ENCODE measurements around the gene TNFRSF13B. TPM values are rescaled to one million over a fixed set of nuclear protein-coding genes. Genes with fewer than 3 reads are reported as not detected.

Gene TNFRSF13B
- total and polyA plus RNA-seq, 2 donors (not counting 3 experiments of a cell fraction or from before 2014, with no cell fraction given) = not detected

DNA sequence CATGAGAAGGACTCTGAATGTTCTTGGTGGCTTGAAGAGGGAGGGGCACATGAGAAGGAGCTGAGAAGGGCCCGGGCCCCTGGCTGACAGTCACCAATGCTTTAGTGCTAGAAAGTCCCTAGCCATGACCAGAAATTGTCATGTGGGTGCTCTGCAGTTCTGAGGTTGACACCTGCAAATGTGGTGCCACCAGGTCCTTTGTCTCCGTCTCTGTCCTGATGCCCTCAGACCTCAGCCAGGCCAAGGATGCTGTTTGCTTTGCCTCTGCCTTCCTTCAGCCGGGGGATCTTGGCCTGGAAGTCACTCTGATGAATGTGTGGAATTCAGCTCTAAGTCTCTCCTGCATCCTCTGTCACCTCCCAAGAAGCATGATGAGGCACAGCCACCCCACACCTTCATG, 63.6 kb downstream of the TNFRSF13B start:
- TF ChIP-seq MYC (IDR thresholded peaks at IDR 0.05; ENCODE audit: low read depth, low read length) = no peak
- no peak for TF ChIP-seq EZH2 (IDR thresholded peaks at IDR 0.05; ENCODE audit: borderline replicate concordance, low read depth, low read length, severe bottlenecking)
- no peak for TF ChIP-seq JUN (IDR thresholded peaks at IDR 0.05; ENCODE audit: borderline replicate concordance, insufficient read depth, insufficient read length, low read depth)
- TF ChIP-seq POLR2A (IDR thresholded peaks at IDR 0.05; ENCODE audit: low read depth, low read length) = no peak
- TF ChIP-seq POLR2AphosphoS5 (IDR thresholded peaks at IDR 0.05; ENCODE audit: insufficient read depth, low read depth, low read length) = no peak
- TF ChIP-seq FOS (IDR thresholded peaks at IDR 0.05; ENCODE audit: borderline replicate concordance, insufficient read depth, low read length) = no peak
- no peak for TF ChIP-seq GATA2 (IDR thresholded peaks at IDR 0.05; ENCODE audit: insufficient read depth, insufficient read length, low read depth, low read length)
- TF ChIP-seq, protein P1, sequence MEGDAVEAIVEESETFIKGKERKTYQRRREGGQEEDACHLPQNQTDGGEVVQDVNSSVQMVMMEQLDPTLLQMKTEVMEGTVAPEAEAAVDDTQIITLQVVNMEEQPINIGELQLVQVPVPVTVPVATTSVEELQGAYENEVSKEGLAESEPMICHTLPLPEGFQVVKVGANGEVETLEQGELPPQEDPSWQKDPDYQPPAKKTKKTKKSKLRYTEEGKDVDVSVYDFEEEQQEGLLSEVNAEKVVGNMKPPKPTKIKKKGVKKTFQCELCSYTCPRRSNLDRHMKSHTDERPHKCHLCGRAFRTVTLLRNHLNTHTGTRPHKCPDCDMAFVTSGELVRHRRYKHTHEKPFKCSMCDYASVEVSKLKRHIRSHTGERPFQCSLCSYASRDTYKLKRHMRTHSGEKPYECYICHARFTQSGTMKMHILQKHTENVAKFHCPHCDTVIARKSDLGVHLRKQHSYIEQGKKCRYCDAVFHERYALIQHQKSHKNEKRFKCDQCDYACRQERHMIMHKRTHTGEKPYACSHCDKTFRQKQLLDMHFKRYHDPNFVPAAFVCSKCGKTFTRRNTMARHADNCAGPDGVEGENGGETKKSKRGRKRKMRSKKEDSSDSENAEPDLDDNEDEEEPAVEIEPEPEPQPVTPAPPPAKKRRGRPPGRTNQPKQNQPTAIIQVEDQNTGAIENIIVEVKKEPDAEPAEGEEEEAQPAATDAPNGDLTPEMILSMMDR (IDR thresholded peaks at IDR 0.05; ENCODE audit: extremely low read depth in 1 of 2, insufficient read depth in 1 of 2, low read depth in 1 of 2, low read length in 2 of 2) = no peak
- TF ChIP-seq, protein P2, sequence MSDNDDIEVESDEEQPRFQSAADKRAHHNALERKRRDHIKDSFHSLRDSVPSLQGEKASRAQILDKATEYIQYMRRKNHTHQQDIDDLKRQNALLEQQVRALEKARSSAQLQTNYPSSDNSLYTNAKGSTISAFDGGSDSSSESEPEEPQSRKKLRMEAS (IDR thresholded peaks at IDR 0.05; ENCODE audit: insufficient read depth, insufficient read length) = no peak
- no peaks in the 10 kb centered on the region for H4K20me1 ChIP-seq (replicated peaks; ENCODE audit: control insufficient read depth, extremely low read depth, insufficient read depth, low read length)
- DNase-seq (ENCODE audit: low read depth, low spot score) = no peak
- H3K27ac ChIP-seq (ENCODE audit: insufficient read depth, low read depth, low read length) = no peak overlapping the region
- no peaks in the 10 kb centered on the region for H3K79me2 ChIP-seq (ENCODE audit: control insufficient read depth, insufficient read depth, low read length)
- BruUV-seq (replicated peaks) = no TSS peak
- ChIA-PET POLR2A (no interaction called here), CTCF (no interaction called here)
- H3K4me2 ChIP-seq (ENCODE audit: insufficient read depth, low read length) = no peak overlapping the region
- peaks cover 2% of the 10 kb centered on the region in 2 experiments for H3K27me3 ChIP-seq (ENCODE audit: control insufficient read depth in 2 of 2, insufficient read depth in 2 of 2, low read length in 2 of 2)
- peaks cover 8% of the 10 kb centered on the region for H3K4me1 ChIP-seq (ENCODE audit: control insufficient read depth, extremely low read depth, insufficient read depth, low read length)
- H3K4me3 ChIP-seq (replicated peaks in 1 of 3; ENCODE audit: insufficient read depth in 1 of 3, low read depth in 1 of 3, low read length in 3 of 3) = no peak overlapping the region
- dilution Hi-C loops (cut with MboI; ENCODE audit: extremely low pct_ligation_motif_present, low sequenced_read_pairs) = no loop called here
- no peaks in the 10 kb centered on the region for H3K9me3 ChIP-seq (replicated peaks; ENCODE audit: control insufficient read depth, insufficient read depth, low read length)
- intact Hi-C loops (cut with micrococcal nuclease) = no loop called here
- H3K36me3 ChIP-seq (ENCODE audit: control insufficient read depth in 2 of 2, extremely low read depth in 1 of 2, insufficient read depth in 2 of 2, low read length in 2 of 2) = no peaks in the 10 kb centered on the region
- no peaks in the 10 kb centered on the region for H3K9me1 ChIP-seq (replicated peaks; ENCODE audit: control insufficient read depth, extremely low read depth, insufficient read depth, low read length)
- H2AFZ ChIP-seq (ENCODE audit: low read depth, low read length) = no peak overlapping the region
- no peak overlapping the region for H3K9ac ChIP-seq (replicated peaks; ENCODE audit: extremely low read depth, insufficient read depth, low read length)
- FAIRE-seq = no peak
